ENCODE measurements around the gene FOXE3.

The FOXE3 gene

DNA sequence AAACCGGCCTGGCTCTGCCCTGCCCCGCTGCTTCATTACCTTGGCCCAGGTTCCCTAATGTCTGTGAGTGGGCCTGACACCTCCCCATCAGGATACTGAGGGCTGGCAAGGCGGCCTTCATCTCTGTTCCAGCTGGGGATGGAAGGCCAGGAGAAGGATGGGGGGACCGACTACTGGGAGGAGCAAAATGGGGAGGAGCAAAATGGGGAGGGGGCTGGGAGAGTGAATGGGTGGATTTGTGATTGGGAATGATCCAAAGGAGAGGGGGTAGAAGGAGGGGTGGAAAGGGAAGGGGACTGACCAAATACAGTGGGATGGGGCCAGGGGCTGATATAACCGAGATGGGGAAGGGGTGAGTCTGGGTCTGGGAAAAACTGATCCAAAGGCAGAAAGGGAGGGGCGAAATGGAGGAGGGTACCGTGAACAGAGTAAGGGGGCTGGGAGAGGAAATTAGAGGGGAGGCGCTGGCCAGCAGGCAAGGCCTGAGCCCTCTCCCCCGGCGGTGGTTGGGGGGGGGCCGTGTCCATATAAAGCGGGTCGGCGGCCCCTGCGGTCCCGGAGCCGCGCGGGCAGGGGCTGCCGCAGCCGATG, at the start of gene FOXE3:
TSS of gene FOXE3 (plus strand) at position 558 of the 591 bp plus-strand sequence. CDS start at position 589, 31 bp downstream.
- no peak for DNase-seq

DNA sequence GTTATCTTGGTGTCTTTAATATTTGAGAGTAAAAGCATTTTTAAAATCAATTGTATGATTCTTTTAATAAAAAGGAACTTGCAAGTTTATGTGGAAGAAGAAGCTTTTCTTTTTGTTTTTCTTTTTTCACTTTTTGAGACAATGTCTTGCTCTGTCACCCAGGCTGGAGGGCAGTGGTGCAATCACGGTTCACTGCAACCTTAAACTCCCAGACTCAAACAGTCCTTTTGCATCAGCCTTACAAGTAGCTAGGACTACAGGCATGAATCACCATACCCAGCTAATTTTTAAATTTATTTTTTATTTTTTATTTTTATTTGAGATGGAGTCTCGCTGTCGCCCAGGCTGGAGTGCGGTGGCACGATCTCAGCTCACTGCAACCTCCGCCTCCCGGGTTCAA, 48.4 kb upstream of the FOXE3 start:
- no peak for DNase-seq

DNA sequence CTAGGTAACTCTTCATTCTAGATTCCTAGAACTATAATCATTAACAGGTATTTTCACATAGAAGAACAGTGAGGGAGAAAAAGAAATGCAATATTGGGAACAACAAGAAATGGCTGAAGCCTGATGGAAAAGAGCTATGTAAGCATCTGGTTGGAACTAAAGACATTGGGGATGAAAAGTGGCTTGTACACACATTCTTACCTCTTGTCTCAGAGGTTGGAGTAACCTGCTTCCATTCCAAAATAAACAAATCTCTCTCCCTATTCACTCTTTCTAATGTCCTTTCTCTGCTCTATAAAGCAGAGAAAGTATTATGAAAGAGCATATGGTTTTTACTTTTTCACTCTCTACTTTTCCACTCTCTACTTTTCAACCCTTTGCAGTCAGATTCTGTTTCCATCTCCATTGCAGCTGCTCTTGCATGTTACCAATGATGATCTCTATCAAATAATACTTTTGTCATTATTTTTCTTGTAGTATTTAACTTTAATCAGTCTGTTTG, 45.0 kb upstream of the FOXE3 start:
- DNase-seq, result no peak

DNA sequence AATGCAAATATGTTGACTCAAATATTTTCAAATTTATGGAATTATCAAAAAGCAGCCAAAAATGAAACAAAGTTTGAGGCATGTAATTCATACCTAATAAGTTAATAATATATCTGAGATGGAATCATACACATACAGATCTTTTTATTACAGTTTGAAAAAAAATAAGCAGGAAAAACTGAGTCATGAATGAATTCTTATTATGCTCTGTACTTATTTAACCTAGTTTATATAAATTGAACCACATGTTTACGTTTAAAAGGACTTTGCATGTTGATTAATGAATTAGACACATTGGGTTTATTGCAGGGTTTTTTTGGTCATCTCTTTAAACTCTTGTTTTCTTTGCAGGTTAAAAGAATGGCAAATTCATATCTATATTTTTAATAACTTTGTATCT, 41.6 kb upstream of the FOXE3 start:
- DNase-seq, result no peak

DNA sequence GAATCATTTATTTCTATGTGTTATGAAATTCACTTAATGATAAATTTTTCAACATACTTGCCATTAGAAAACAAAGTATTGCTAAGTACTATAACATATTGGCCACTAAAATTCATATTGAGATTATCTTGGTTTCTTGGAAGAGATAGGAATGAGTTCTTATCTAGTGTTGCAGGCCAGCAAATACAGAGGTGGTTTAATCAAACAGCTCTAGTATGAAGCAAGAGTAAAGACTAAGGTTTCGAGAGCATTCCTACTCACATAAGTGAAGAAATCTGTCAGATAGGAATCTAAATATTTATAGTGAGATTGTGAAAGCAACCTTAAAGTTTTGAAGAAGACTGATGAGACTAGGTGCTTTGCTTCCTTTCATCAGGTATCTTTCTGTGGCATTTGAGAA, 37.9 kb upstream of the FOXE3 start:
- no peak for DNase-seq

DNA sequence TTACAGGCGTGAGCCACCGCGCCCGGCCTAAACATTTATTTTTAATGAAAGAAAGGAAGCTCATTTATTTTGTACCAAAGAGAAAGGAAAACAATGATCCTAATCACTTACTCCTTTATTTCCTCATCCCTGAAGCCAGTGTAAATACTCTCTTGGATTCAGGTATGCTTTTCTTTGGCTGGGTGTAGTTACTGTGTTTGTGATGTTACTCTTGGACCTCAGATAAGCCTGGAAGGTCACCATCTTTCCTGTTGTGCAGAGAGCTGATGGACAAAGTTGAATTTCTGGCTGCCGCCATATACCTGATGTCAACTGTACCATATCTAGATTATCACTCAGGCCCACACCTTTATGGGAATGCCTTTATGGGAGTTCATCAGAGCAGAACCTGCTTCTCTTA, 35.4 kb upstream of the FOXE3 start:
- no peak for DNase-seq

DNA sequence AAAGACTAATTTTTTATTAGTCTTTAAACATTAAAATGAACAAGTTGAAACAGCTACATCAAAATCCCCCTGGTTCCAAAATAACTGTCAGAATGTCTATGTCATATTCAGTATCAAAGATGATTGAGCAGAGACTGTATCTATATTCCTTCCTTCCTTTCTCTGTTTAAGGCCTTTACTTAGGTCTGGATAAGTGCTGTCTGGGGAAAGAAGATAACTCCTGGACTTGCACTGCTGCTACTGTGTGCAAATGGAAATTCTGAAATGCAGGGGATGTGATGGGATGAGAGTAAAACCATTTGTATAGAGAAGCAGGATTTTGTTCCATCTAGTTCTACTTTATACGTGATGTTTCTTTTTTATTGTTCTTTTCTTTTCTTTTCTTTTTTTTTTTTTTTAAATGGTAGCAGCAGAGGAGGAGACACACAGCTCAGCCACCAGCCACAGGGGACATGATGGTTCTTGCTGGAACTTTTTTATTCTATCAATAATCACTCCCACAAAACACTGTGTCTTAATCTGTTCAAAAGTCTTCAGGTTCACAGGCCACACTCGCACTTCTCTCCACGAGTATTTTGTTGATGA, 33.6 kb upstream of the FOXE3 start:
- no peak for DNase-seq

DNA sequence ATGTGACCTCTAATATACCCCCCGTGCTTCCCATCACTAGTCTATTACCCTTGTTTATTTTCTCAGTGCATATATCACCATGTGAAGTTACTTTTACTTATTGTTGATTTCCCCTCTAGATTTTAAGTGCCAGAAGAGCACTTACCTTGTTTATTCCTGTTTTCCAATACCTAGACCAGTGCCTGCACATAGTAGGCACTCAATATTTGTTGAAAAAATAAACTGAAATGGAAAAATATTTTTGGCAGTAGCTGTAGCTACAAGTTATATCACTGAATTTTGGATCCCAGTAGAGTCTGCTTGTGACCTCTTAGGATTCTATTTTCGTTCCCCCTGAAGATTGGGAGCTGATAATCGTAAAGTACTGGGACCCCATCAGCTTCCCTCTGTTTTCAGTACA, 32.0 kb upstream of the FOXE3 start:
- no peak for DNase-seq

DNA sequence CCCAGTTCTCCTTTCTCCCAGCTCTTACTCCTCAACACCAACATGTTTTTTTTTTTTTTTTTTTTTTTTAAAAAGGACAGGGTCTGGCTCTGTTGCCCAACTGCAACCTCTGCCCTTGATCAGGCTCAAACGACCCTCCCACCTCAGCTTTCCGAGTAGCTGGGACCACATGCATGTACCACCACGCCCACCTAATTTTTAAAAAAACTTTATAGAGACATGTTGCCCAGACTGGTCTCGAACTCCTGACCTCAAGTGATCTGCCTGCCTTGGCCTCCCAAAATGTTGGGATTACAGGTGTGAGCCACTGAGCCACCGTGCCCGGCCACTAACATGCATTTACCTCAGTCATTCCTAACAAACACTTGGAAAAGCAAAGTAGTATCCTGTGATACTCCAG, 31.1 kb upstream of the FOXE3 start:
- DNase-seq, result no peak

DNA sequence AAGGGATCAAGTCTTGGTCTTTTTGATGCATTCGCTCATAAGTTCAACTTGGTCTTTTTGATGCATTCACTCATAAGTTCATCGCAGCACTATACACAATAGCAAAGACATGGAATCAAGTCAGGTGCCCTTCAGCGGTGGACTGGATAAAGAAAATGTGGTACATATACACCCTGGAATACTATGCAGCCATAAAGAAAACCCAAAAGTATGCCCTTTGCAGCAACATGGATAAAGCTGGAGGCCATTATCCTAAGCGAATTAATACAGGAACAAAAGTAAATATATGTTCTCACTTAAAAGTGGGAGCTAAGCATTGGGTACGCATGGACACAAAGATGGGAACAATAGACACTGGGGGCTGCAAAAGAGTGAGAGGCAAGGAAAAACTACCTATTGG, 29.8 kb upstream of the FOXE3 start:
- DNase-seq, result no peak

DNA sequence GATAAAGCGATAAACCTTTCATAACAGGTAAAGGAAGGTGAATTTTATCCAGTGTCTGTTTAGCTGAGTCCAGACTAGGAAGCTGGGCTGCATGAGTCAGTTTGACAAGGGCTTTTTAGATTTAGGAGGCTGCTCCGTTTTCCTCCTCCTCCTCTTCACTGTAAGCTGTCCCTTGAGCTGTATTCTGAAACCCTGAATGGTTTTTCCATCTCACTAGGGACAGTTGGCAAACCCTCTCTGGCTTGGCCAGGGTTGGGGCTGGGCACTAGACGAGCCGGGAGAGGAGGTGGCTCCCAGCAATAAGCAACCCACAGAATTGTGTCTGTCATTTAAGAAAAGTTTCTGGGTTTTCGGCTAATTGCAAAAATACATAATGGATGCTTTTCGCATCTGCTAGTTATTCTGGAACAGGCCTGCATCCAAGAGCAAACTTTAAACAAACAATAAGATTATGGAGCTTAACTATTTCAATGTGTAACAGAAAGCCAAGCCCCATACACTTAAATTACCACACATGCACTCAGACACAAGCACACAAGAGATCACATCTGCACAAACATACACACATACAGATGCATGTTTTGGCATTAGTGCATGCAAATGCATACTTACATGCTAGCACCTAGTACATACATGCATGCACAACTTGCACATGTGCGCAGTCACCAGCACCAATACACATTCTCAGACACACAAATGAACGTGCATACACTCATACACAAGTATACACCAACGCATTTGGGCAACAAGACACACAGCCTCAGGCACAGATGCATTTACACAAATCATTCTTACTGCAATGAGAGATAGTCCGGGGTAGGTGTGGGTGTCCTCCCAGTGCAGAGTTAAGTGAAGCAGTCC, 27.8 kb upstream of the FOXE3 start:
- DNase-seq, result no peak

DNA sequence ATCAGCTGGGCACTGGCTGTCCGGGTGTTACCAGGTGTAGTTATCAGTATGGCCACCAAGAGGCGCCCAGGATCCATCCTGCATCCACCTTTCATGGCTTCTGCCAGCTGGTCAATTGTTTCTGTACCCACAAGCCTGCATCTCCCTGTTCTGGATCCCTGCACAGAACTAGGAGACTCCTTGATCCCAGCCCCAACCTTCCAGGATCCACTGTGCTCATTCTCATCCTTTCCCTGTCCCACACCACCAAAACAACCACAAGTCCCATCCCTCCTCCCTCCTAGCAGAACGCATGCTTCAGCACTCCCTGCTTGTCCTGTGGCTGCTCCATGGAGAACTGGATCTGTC, 27.2 kb upstream of the FOXE3 start:
- no peak for DNase-seq

DNA sequence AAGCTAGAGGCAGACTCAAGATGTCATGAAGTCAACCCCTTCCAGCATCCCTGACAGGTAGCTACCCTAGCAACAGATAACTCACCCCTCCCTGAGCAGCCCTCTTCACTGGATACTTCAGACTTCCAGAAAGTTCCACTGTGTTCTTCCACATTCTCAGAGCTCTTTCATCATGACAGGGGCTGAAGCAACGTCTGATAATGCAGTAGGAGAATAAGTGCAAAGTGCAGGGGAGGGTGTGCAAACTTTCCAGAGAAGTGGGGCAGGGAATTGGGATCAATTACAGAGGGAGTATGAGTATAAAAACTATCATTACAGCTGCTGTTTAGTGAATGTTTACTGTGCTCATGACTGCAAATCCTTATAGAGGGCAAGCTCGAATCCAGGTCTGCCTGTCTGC, 26.4 kb upstream of the FOXE3 start:
- no peak for DNase-seq

DNA sequence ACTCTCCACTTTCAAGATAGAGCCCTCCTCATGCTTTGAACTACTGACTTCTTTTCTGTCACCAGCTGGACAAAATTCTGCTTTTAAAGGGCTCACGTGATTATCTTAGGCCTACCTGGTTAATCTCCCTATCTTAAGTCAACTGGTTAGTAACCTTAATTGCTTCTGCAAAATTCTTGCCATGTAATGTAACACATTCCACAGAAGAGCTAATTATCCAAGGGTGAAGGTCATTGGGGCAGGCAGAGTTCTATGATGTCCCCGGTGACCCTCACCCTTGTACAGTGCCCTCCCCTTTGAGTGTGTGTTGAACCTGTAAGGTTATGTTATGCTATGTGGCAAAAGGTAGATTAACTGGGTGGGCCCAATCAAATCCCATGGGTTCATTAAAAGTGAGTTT, 25.2 kb upstream of the FOXE3 start:
- no peak for DNase-seq

DNA sequence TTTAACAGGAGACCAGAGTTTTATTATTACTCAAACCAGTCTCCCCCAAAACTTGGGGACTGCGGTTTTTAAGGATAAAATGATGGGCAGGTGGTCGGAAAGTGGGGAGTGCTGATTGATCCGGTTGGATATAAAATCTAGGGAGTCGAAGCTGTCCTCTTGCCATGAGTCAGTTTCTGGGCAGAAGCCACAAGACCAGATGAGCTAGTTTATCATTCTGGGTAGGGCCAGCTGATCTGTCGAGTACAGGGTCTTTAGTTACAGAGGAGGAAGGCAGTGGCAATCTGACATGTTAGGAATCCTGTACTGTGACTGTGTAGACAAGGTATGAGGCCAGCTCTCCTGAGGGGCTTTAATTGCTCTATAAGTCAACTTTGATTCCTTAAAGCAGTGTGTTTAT, 22.9 kb upstream of the FOXE3 start:
- no peak for DNase-seq

DNA sequence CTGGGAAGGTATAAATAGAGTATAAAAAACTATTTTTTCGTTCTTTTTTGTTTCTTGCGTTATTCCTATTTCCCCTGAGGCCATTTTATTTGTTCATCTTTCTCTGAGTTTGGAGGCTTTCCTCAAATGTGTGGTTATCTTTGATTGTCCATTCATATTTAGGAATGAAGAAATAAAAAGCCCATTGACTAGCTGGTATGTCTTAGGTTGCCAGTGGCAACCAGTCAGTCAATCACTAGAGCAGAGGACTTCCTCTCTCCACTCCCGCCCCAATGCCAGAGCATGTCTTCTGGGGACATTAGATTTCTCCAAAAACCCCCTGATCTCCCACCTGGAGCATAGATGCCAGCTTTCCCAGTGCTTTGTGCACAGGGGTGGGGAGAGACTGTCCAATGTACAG, 20.7 kb upstream of the FOXE3 start:
- no peak for DNase-seq

DNA sequence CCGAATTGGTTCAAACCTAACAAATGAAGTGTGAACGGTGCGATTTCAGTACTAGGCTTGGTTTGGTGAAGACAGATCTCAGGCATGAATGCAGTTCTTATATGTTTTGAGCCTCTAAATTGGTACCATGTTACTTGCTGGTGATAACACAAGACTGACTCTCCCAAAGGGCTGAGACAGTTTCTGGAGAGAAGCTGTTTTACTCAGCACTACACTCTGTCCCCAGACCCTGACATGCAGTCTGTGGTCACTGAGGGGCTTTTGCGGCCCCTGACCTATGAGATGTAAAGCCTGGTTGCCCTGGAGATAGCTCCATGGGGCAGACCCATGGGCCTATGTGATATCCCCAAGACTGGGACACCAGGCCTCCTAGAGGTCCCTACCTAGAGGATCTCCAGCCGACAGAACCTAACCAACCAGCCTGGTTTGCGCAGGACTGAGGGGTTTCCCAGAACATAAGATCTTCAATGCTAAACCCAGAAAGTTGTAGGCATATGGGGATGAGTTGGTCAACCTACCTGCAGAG, 19.4 kb upstream of the FOXE3 start:
- DNase-seq, result no peak

DNA sequence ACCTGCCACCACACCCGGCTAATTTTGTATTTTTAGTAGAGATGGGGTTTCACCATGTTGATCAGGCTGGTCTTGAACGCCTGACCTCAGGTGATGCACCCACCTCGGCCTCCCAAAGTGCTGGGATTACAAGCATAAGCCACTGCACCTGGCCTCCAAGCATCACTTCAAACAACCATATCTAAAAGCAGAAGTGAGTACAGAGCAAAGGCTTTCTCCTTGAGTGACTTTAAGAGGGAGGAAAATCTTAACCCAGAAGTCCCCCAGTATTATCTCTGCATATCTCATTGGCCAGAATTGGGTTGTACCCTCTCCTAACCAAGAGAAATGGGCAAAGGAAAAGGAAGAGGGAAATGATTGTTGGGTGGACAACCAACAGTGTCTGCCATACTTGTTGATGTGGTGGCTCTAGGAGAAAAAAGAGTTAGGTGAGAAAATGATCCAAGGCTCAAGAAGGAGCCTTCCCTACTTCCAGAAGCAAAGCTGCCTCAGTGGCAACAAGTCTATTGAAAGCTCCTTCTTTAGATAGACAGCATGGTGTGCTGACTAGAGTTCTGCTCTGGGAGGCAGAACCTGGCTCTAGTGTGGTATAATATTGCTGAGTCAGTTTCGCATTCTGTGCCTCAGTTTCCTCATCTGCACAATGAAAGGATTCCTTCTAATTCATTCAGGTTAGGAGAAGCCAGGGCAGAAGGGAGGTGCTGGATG, 16.8 kb upstream of the FOXE3 start:
- no peak for DNase-seq

DNA sequence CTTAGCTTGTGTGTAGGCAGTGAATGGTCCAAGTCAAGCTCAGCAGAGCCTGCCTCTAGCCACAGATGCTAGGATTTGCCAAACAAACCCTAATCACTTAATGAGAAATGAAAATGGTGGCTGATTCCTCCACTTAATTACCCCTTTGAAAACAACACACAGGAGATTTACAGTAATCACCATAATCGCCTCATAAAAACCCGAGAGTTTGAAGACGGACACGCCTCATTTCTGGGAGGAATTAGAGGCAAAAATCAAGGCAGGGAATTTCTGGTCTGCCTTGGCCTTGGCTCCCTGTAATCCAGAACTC, 16.3 kb upstream of the FOXE3 start:
- DNase-seq, result no peak

DNA sequence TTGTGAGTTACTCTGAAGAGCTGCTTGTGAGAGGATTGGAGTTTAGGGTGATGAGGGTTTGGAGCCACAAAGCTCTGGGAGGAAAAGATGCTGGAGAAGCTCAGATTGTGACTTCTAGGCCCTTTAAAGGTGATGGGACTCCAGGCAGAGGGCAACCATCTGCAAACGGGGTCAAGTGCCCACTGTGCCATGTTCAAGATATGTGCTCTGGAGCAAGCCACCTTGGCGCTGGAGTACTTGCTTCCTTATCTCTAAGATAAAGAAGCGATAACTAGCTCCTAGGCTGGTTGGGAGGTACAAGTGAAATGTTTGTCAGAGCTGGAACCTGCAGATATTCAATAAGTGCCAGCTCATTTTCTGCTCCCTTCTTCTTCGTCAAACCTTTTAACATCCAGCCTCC, 14.3 kb upstream of the FOXE3 start:
- DNase-seq, result no peak

DNA sequence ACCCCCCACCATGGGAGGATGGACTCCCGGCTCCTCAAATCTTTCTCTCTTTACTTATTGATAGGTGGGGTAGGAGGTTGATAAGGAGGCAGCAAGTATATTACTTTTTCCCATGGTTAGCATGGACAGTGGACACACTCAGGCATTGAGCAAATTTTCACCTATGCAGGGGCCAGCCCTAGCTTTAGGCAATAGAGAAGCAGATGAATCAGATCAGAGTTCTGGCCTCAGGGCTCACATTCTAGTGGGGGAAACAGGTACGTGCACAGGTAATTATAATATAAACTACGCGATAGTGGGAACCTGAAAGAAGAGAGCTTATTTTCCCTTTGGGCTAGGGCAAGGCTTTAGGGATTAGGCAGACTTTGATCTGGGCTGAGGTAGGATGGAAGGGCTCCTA, 13.5 kb upstream of the FOXE3 start:
- DNase-seq, result no peak

DNA sequence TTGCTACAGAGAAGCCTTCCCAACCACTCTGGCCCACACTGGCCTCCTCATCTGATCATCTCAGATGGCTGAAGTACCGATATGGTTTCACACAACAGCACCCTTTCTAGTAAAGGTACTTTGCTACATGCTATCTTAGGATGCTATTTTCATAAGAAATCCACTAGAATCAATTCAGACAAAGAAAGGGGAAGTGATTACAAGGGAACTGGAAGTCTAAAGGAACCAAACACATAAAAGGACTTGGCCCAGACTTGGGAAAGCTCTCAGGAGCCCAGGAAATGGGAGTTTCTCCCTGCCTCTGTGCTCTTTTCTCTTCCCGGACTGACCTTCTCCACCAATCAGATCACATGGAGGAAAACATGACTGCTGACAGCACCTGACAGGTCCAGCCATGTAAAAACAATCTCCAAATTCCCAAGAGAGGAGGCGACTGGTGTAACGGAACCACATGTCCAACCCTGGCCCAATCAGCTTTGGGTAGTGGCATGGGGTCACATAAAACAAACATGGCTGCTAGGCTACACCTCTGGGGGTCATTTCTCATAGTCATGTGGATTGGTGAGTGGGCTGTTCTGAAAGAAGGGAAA, 12.7 kb upstream of the FOXE3 start:
- DNase-seq, result no peak

DNA sequence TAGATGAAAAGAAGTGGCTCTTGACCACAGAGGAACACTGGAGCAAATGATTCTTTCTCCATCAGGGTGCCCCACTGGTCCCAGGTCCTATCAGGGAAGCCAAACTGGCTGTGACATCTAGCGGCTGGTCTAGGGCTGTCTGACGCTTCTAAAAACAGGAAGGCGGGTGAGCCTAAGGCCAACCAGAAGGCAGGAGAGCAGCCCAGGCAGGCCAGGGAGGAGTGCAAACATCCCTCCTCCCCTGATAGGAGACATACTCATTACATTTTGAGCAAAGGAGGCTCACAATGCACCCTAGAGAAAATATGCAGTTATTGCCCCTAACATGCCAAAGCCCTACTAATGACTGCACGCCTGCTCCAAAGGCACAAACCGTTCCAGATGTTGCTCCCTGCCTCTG, 10.4 kb upstream of the FOXE3 start:
- no peak for DNase-seq
